ENCODE measurements around the gene CHSY3.

CHSY3 gene

DNA sequence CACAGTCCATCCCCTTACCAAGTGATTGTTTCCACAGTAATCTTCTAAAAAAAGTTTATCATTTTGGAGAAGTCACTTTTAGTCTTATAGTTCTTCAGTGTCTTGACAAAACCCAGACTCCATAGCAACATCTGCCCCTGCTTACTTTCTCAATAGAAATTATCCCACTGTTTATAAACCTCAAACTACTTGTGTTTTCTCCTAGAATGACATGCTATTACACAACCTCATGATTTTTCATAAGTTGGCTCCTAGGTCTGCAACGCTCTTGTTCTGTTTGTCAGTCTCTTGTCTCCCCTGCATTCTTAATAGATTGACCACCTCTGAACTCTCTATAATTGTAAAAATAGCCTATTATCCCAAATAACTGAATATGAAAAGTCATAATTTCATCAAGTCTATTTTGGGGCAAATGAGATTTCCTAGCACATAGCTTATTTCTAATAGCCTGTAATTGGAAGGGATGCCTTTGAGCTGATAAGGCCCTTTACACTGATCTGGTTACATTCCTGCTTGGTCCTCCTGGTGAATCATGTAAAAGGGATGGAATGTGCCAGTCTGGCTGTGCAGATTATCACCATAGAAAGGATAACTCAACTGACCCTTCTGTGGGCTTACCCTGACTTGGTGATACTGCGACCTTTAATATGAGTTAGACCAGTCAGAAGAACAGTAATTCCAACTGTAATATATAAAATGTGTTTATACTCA lies 69.6 kb downstream of the CHSY3 start:
- Histone ChIP-seq H3K27ac (ENCODE audit: insufficient read depth, low read depth, low read length, poor library complexity, severe bottlenecking) (no peak overlapping the region), H3K9me3 (ENCODE audit: control insufficient read depth, low read length) (no peaks in the 10 kb centered on the region), H3K36me3 (ENCODE audit: control insufficient read depth, insufficient read depth, low read length) (no peaks in the 10 kb centered on the region), H3K27me3 (ENCODE audit: control insufficient read depth, insufficient read depth, low read length, poor library complexity, severe bottlenecking) (no peaks in the 10 kb centered on the region), H3K4me1 (ENCODE audit: control insufficient read depth, insufficient read depth, low read length) (no peaks in the 10 kb centered on the region), H3K4me3 (ENCODE audit: insufficient read depth, low read depth, low read length) (no peak overlapping the region)
- WGBS, 2 experiments = 87 to 90% methylated on average over 2 of the region's 2 CpGs

DNA sequence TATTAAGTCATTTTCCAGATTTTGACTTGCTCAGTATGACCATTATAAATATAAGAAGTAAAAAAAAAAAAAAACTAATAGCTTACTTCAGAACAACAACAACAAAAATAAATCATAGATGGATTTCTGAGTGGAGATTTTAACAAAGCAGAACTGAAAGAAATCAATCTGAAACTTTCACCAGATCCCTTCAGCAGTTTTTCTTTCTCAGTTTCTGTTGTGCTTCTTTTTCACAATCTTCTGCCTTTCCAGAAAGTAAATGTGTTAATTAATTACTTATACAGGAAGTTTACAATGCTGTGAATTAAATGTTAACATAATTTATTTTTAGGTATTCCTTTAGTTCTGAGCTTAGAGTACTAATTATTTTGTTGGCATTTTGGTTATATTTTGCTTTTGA lies 73.5 kb downstream of the CHSY3 start:
- Histone ChIP-seq H3K9me3 (ENCODE audit: control insufficient read depth, low read length) (no peaks in the 10 kb centered on the region), H3K4me1 (ENCODE audit: control insufficient read depth, insufficient read depth, low read length) (no peaks in the 10 kb centered on the region), H3K36me3 (ENCODE audit: control insufficient read depth, insufficient read depth, low read length) (no peaks in the 10 kb centered on the region)

DNA sequence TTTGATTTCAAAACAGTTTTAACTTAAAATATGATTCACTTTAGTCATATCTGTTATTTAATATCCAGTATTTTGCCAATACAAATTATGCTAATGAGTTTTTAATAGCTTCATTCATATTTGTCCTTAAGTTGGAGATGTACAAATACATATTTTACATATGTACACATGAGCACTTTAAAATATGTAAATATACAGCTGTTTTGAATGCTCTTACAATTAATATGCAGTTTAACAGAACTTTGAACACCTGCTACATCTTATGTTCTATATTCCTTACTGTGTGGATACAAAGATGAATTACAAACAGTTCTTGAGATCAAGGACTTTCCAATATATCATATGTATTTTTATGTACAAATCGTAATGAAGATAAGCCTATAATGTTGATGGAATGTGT lies 74.0 kb downstream of the CHSY3 start:
- H3K4me3 ChIP-seq (ENCODE audit: insufficient read depth, low read depth, low read length) = no peak overlapping the region
- no peak overlapping the region for H3K27ac ChIP-seq (ENCODE audit: insufficient read depth, low read depth, low read length, poor library complexity, severe bottlenecking)
- no CpG with 5 or more reads among the region's 1 CpG for WGBS, 2 experiments
- no peaks in the 10 kb centered on the region for H3K9me3 ChIP-seq (ENCODE audit: control insufficient read depth, low read length)
- H3K36me3 ChIP-seq (ENCODE audit: control insufficient read depth, insufficient read depth, low read length) = no peaks in the 10 kb centered on the region
- no peaks in the 10 kb centered on the region for H3K27me3 ChIP-seq (ENCODE audit: control insufficient read depth, insufficient read depth, low read length, poor library complexity, severe bottlenecking)
- H3K4me1 ChIP-seq (ENCODE audit: control insufficient read depth, insufficient read depth, low read length) = no peaks in the 10 kb centered on the region

More for the DNA sequence above, 73.5 kb downstream of the CHSY3 start:
- no peaks in the 10 kb centered on the region for H3K27me3 ChIP-seq (ENCODE audit: control insufficient read depth, insufficient read depth, low read length, poor library complexity, severe bottlenecking)
- no peak overlapping the region for H3K27ac ChIP-seq (ENCODE audit: insufficient read depth, low read depth, low read length, poor library complexity, severe bottlenecking)
- no peak overlapping the region for H3K4me3 ChIP-seq (ENCODE audit: insufficient read depth, low read depth, low read length)

DNA sequence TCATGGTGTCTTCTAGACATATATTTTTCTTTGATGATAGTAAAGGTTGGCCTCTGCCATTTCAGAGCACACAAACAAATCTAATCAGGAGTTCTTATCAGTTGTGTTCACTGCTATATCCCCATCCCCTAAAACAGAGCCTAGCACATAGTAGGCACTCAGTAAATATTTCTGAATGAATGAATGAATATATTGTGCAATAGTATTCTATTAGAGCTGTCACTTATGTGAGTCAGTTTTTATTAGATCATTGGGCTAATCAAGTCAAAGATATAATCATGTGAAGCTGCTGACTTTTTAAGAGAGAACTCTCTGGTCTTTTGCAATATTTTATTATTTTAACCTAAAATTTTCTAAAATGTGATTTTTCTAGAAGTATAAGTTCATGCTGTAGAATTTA lies 84.2 kb downstream of the CHSY3 start:
- no peak overlapping the region for H3K4me3 ChIP-seq (ENCODE audit: insufficient read depth, low read depth, low read length)
- H3K36me3 ChIP-seq (ENCODE audit: control insufficient read depth, insufficient read depth, low read length) = no peaks in the 10 kb centered on the region

DNA sequence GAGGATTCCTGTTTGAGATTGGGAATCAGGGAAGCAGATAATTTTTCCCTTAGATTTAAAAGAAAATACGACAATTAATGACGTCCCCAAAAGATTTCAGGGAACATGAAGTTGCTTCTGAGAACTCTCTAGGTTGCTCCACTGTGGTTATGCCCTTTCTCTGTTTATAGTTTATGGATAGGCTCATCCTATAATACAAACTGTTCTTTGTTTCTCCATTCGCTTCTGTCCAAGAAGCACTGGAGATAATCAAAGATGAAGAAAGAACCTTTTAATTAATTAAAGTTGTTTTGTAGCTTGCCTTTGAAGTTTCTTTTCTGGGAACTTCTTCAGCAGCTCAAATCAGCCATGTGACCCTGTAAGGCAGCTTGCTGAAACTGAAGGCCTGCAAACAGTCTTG lies 87.5 kb downstream of the CHSY3 start:
- WGBS, 2 experiments = 93 to 99% methylated on average over 2 to 3 of the region's 3 CpGs
- Histone ChIP-seq H3K27ac (ENCODE audit: insufficient read depth, low read depth, low read length, poor library complexity, severe bottlenecking) (no peak overlapping the region), H3K36me3 (ENCODE audit: control insufficient read depth, insufficient read depth, low read length) (no peaks in the 10 kb centered on the region), H3K4me1 (ENCODE audit: control insufficient read depth, insufficient read depth, low read length) (no peaks in the 10 kb centered on the region), H3K9me3 (ENCODE audit: control insufficient read depth, low read length) (no peaks in the 10 kb centered on the region), H3K4me3 (ENCODE audit: insufficient read depth, low read depth, low read length) (no peak overlapping the region), H3K27me3 (ENCODE audit: control insufficient read depth, insufficient read depth, low read length, poor library complexity, severe bottlenecking) (no peaks in the 10 kb centered on the region)

More for the DNA sequence above, 84.2 kb downstream of the CHSY3 start:
- Histone ChIP-seq H3K27me3 (ENCODE audit: control insufficient read depth, insufficient read depth, low read length, poor library complexity, severe bottlenecking) (no peaks in the 10 kb centered on the region), H3K4me1 (ENCODE audit: control insufficient read depth, insufficient read depth, low read length) (no peaks in the 10 kb centered on the region), H3K27ac (ENCODE audit: insufficient read depth, low read depth, low read length, poor library complexity, severe bottlenecking) (no peak overlapping the region), H3K9me3 (ENCODE audit: control insufficient read depth, low read length) (no peaks in the 10 kb centered on the region)

DNA sequence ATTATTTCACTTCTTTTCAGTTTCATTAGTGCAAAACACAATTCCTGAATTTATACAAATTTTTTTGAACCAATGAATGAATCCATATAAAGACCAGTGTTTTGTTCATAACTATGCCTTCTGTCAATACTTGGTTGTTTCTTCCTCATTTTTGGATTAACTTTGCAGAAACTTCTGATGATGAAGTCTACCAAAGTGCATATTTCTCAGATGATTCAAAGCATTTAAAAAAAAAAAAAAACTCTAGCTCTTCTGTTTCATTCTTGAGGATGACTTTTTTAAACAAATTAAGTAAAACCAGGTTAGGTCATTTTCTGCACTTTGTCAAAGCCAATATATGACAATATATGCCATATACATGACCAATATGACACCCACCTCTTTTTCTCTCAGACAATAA lies 92.6 kb downstream of the CHSY3 start:
- H3K4me3 ChIP-seq (ENCODE audit: insufficient read depth, low read depth, low read length) = no peak overlapping the region
- no peak overlapping the region for H3K27ac ChIP-seq (ENCODE audit: insufficient read depth, low read depth, low read length, poor library complexity, severe bottlenecking)
- H3K9me3 ChIP-seq (ENCODE audit: control insufficient read depth, low read length) = no peaks in the 10 kb centered on the region
- no peaks in the 10 kb centered on the region for H3K36me3 ChIP-seq (ENCODE audit: control insufficient read depth, insufficient read depth, low read length)
- H3K4me1 ChIP-seq (ENCODE audit: control insufficient read depth, insufficient read depth, low read length) = no peaks in the 10 kb centered on the region
- no peaks in the 10 kb centered on the region for H3K27me3 ChIP-seq (ENCODE audit: control insufficient read depth, insufficient read depth, low read length, poor library complexity, severe bottlenecking)

DNA sequence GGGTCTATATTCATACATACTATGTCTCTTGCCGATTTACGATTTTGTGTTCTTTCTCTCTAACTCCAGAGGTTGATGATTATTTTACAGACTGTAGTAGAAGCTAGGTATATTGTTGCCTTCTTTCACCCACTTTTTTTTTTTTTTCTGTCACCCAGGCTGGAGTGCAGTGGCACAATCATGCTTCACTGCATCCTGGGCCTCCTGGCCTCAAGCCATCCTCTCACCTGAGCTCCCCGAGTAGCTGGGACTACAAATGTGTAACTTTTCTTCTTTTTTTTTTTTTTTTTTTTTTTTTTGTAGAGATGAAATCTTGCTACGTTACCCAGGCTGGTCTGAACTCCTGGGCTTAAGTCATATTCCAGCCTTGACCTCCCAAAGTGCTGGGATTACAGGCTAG lies 96.2 kb downstream of the CHSY3 start:
- H3K27me3 ChIP-seq (ENCODE audit: control insufficient read depth, insufficient read depth, low read length, poor library complexity, severe bottlenecking) = no peaks in the 10 kb centered on the region
- 91 to 97% methylated on average over 2 to 4 of the region's 4 CpGs for WGBS, 2 experiments

DNA sequence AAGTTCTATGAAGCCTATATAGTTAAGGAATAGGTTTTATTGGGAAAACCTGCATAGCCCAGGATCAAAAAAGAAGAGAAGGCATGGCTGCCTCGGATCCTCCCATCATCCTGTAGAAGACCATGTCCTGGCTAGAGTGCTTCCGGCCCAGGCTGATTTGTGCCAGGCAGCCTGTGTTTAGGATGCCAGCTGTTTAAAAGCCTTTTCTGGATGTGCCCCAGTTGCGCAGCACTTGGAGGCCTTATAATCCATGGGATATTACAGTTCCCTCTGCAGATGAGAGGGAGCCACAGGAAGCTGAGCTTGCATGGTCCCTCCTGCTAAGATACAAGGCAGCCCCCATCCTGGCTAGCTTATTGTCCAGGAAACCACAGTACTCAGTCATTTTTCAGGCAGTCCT lies 97.9 kb downstream of the CHSY3 start:
- H3K4me1 ChIP-seq (ENCODE audit: control insufficient read depth, insufficient read depth, low read length) = no peaks in the 10 kb centered on the region
- H3K9me3 ChIP-seq (ENCODE audit: control insufficient read depth, low read length) = no peaks in the 10 kb centered on the region
- H3K27me3 ChIP-seq (ENCODE audit: control insufficient read depth, insufficient read depth, low read length, poor library complexity, severe bottlenecking) = no peaks in the 10 kb centered on the region
- H3K27ac ChIP-seq (ENCODE audit: insufficient read depth, low read depth, low read length, poor library complexity, severe bottlenecking) = no peak overlapping the region
- H3K36me3 ChIP-seq (ENCODE audit: control insufficient read depth, insufficient read depth, low read length) = no peaks in the 10 kb centered on the region
- WGBS, 2 experiments = 93 to 94% methylated on average over 3 of the region's 3 CpGs
- H3K4me3 ChIP-seq (ENCODE audit: insufficient read depth, low read depth, low read length) = no peak overlapping the region

More for the DNA sequence above, 96.2 kb downstream of the CHSY3 start:
- Histone ChIP-seq H3K9me3 (ENCODE audit: control insufficient read depth, low read length) (no peaks in the 10 kb centered on the region), H3K27ac (ENCODE audit: insufficient read depth, low read depth, low read length, poor library complexity, severe bottlenecking) (no peak overlapping the region), H3K36me3 (ENCODE audit: control insufficient read depth, insufficient read depth, low read length) (no peaks in the 10 kb centered on the region), H3K4me3 (ENCODE audit: insufficient read depth, low read depth, low read length) (no peak overlapping the region), H3K4me1 (ENCODE audit: control insufficient read depth, insufficient read depth, low read length) (no peaks in the 10 kb centered on the region)

DNA sequence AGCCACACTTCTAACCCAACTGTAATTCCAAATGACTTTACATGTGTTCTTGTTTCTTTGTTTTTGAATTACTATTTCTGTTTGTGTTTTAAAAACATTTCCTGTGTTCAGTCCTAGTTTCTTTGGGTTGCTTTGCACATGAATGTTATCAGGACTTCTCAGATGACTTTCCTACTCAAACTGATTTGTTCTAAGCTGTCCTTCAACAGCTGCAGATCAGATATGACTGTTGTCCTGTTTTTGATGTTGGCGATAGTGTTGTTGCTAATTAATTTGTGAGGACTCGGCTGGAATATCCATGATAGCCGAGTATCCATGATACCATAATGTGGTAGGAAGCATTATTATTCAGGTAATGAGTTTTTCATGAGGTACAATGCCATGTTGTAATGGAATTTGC lies 98.6 kb downstream of the CHSY3 start:
- 92 to 94% methylated on average over 3 of the region's 3 CpGs for WGBS, 2 experiments
- Histone ChIP-seq H3K4me3 (ENCODE audit: insufficient read depth, low read depth, low read length) (no peak overlapping the region), H3K27me3 (ENCODE audit: control insufficient read depth, insufficient read depth, low read length, poor library complexity, severe bottlenecking) (no peaks in the 10 kb centered on the region), H3K36me3 (ENCODE audit: control insufficient read depth, insufficient read depth, low read length) (no peaks in the 10 kb centered on the region), H3K27ac (ENCODE audit: insufficient read depth, low read depth, low read length, poor library complexity, severe bottlenecking) (no peak overlapping the region), H3K4me1 (ENCODE audit: control insufficient read depth, insufficient read depth, low read length) (no peaks in the 10 kb centered on the region), H3K9me3 (ENCODE audit: control insufficient read depth, low read length) (no peaks in the 10 kb centered on the region)

DNA sequence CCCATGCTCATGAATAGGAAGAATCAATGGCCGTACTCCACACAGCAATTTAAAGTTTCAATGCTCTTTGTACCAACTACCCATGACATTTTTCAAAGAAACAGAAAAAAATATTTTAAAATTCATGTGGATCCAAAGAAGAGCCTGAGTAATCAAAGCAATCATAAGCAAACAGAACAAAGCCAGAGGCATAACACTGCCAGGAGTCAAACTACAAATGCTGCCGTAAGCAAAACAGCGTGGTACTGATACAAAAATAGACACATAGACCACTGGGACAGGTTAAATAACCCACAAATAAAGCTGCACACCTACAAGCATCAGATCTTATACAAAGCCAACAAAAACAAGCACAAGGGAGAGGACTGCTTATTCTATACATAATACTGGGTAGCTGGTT lies 107.7 kb downstream of the CHSY3 start:
- Histone ChIP-seq H3K27me3 (ENCODE audit: control insufficient read depth, insufficient read depth, low read length, poor library complexity, severe bottlenecking) (no peaks in the 10 kb centered on the region), H3K4me1 (ENCODE audit: control insufficient read depth, insufficient read depth, low read length) (no peaks in the 10 kb centered on the region), H3K9me3 (ENCODE audit: control insufficient read depth, low read length) (no peaks in the 10 kb centered on the region), H3K27ac (ENCODE audit: insufficient read depth, low read depth, low read length, poor library complexity, severe bottlenecking) (no peak overlapping the region), H3K4me3 (ENCODE audit: insufficient read depth, low read depth, low read length) (no peak overlapping the region), H3K36me3 (ENCODE audit: control insufficient read depth, insufficient read depth, low read length) (no peaks in the 10 kb centered on the region)
- WGBS, 2 experiments = 88 to 90% methylated on average over 3 of the region's 3 CpGs

DNA sequence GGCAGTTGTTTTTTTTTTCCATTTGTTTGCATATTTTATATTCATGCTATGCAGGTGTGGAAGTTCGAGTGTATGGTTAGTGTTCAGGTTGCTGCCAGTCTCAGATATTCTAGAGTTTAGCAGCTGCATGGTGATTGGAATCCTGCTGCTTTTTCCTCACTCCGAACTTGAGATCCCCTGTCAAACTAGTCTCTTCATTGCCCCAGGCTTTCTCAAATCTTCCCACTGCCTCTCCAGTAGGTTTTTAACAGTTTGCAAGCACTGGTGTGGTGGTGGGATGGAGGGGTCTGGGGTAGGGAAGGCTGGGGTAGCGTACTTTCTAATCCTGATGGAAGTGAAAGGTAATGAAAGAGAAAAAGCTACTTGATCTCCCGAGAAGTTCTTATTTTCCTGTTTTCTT lies 112.9 kb downstream of the CHSY3 start:
- no peaks in the 10 kb centered on the region for H3K27me3 ChIP-seq (ENCODE audit: control insufficient read depth, insufficient read depth, low read length, poor library complexity, severe bottlenecking)
- H3K4me3 ChIP-seq (ENCODE audit: insufficient read depth, low read depth, low read length) = no peak overlapping the region
- H3K4me1 ChIP-seq (ENCODE audit: control insufficient read depth, insufficient read depth, low read length) = no peaks in the 10 kb centered on the region
- H3K9me3 ChIP-seq (ENCODE audit: control insufficient read depth, low read length) = no peaks in the 10 kb centered on the region
- WGBS, 2 experiments = 86 to 87% methylated on average over 3 to 4 of the region's 4 CpGs
- H3K36me3 ChIP-seq (ENCODE audit: control insufficient read depth, insufficient read depth, low read length) = no peaks in the 10 kb centered on the region
- H3K27ac ChIP-seq (ENCODE audit: insufficient read depth, low read depth, low read length, poor library complexity, severe bottlenecking) = no peak overlapping the region
